H1 (cell line): ENCODE measurements around the gene MAGI3. TPM values are rescaled to one million over a fixed set of nuclear protein-coding genes. Genes with fewer than 3 reads are reported as not detected.

ENCODE experiments used
- CTCF ChIA-PET: fragments of 300-600 bp; sonication (Branson Sonifier 250); formaldehyde crosslinking; loops from one replicate; lab custom pipeline; 2021; ENCODE audit not compliant: partially characterized antibody; lab: Charles Lee
- POLR2A ChIA-PET: fragments of 300-600 bp; sonication (Branson Sonifier 250); formaldehyde crosslinking; loops from one replicate; lab custom pipeline; 2021; ENCODE audit warnings: inconsistent platforms; ENCODE audit not compliant: partially characterized antibody; lab: Charles Lee
- DNase-seq, 2 experiments: peaks; one replicate each; pipeline versions ENCODE4 v3.0.0 to v3.0.0-alpha.2; 2010 to 2022; ENCODE audit warnings: low spot score in 2 of 2, low read depth in 1 of 2, mixed read lengths in 1 of 2
- FAIRE-seq: peaks from 2 replicates; lab custom pipeline; 2011; peaks lifted over from hg19 to GRCh38; lab: Jason Lieb, UNC
- H2AFZ ChIP-seq: 2 replicates; pipeline ENCODE4 v1.8.1; 2012; ENCODE audit warnings: low read length, inconsistent platforms
- H2AK5ac ChIP-seq: 2 replicates; pipeline ENCODE4 v1.6.1; 2013; ENCODE audit warnings: low read depth, low read length
- H2BK120ac ChIP-seq: replicated peaks from 2 replicates; pipeline ENCODE3; 2013; ENCODE audit warnings: low read depth, low read length, inconsistent platforms
- H2BK12ac ChIP-seq: 2 replicates; pipeline ENCODE4 v1.6.1; 2013; ENCODE audit warnings: low read depth, low read length
- H2BK15ac ChIP-seq: 2 replicates; pipeline ENCODE4 v1.6.1; 2013; ENCODE audit warnings: low read length
- H2BK20ac ChIP-seq: 2 replicates; pipeline ENCODE4 v1.6.1; 2013; ENCODE audit warnings: low read length
- H2BK5ac ChIP-seq: 2 replicates; pipeline ENCODE4 v1.6.1; 2013; ENCODE audit warnings: low read depth, low read length
- H3K14ac ChIP-seq: 2 replicates; pipeline ENCODE4 v1.6.1; 2013; ENCODE audit warnings: inconsistent platforms; ENCODE audit not compliant: insufficient read length
- H3K18ac ChIP-seq: 2 replicates; pipeline ENCODE4 v1.6.1; 2013; ENCODE audit warnings: low read length; ENCODE audit errors: extremely low read depth
- H3K23ac ChIP-seq: 2 replicates; pipeline ENCODE4 v1.6.1; 2013; ENCODE audit warnings: inconsistent platforms; ENCODE audit not compliant: insufficient read length
- H3K23me2 ChIP-seq: 2 replicates; pipeline ENCODE4 v1.6.1; 2013; ENCODE audit warnings: low read depth, low read length
- H3K27ac ChIP-seq: 2 replicates; pipeline ENCODE4 v1.6.1; 2011; ENCODE audit warnings: low read depth, low read length, inconsistent platforms
- H3K27me3 ChIP-seq, 4 experiments: replicated peaks in 1 of 4; 1 replicate in 1 of 4; 2 replicates in 3 of 4; pipeline versions ENCODE4 v1.6.1 to v1.8.1; 2011 to 2013; ENCODE audit warnings: low read length in 3 of 4, mild to moderate bottlenecking in 3 of 4, inconsistent platforms in 2 of 4, mixed read lengths in 2 of 4, moderate library complexity in 1 of 4; ENCODE audit not compliant: control insufficient read depth in 3 of 4, insufficient read depth in 3 of 4; ENCODE audit errors: extremely low read depth in 1 of 4
- H3K36me3 ChIP-seq, 4 experiments: 2 replicates each; pipeline versions ENCODE4 v1.6.1 to v1.8.1; 2011 to 2013; ENCODE audit warnings: mild to moderate bottlenecking in 4 of 4, low read length in 3 of 4, moderate library complexity in 2 of 4, control low read depth in 1 of 4, inconsistent platforms in 1 of 4; ENCODE audit not compliant: insufficient read depth in 4 of 4, control insufficient read depth in 2 of 4
- H3K4ac ChIP-seq: replicated peaks from 2 replicates; pipeline ENCODE3; 2013; ENCODE audit warnings: low read length, low read depth, mixed read lengths, inconsistent platforms; ENCODE audit not compliant: insufficient read length
- H3K4me1 ChIP-seq, 4 experiments: replicated peaks in 1 of 4; 1 replicate in 1 of 4; 2 replicates in 3 of 4; pipeline versions ENCODE4 v1.6.1 to v1.8.1; 2011 to 2013; ENCODE audit warnings: low read length in 3 of 4, inconsistent platforms in 2 of 4, mixed read lengths in 1 of 4; ENCODE audit not compliant: insufficient read depth in 4 of 4, control insufficient read depth in 3 of 4
- H3K4me2 ChIP-seq, 2 experiments: 2 replicates each; pipeline versions ENCODE4 v1.6.1 to v1.8.1; 2011 to 2013; ENCODE audit warnings: low read depth in 2 of 2, low read length in 2 of 2, control low read depth in 1 of 2, inconsistent platforms in 1 of 2, mild to moderate bottlenecking in 1 of 2; ENCODE audit not compliant: insufficient read depth in 1 of 2
- H3K4me3 ChIP-seq, 4 experiments: fragments of 200-600, 300-600 bp in 1 of 4; sonication (generic), shearing (Covaris generic), sonication (Bioruptor Twin) in 1 of 4; 2 replicates each; pipeline versions ENCODE4 v1.5.1 to v1.8.1; 2011 to 2016; ENCODE audit warnings: low read length in 4 of 4, low read depth in 3 of 4, control low read depth in 2 of 4, inconsistent platforms in 2 of 4, mild to moderate bottlenecking in 2 of 4, mixed read lengths in 1 of 4, moderate library complexity in 1 of 4; ENCODE audit not compliant: insufficient read depth in 2 of 4; ENCODE audit errors: extremely low read depth in 1 of 4
- H3K56ac ChIP-seq: replicated peaks from 2 replicates; pipeline ENCODE3; 2013; ENCODE audit warnings: low read depth, mild to moderate bottlenecking, mixed read lengths, low read length, inconsistent platforms; ENCODE audit not compliant: insufficient read length
- H3K79me1 ChIP-seq: 2 replicates; pipeline ENCODE4 v1.6.1; 2013; ENCODE audit warnings: low read depth, low read length, control low read depth
- H3K79me2 ChIP-seq, 2 experiments: 2 replicates each; pipeline versions ENCODE4 v1.6.1 to v1.8.1; 2012 to 2013; ENCODE audit warnings: low read length in 2 of 2, mild to moderate bottlenecking in 2 of 2, inconsistent platforms in 1 of 2; ENCODE audit not compliant: insufficient read depth in 2 of 2, control insufficient read depth in 1 of 2
- H3K9ac ChIP-seq, 4 experiments: replicated peaks in 1 of 4; 1 replicate in 1 of 4; 2 replicates in 3 of 4; pipeline versions ENCODE4 v1.6.1 to v1.8.1; 2011 to 2013; ENCODE audit warnings: low read depth in 3 of 4, low read length in 3 of 4, control low read depth in 2 of 4, mild to moderate bottlenecking in 2 of 4, moderate library complexity in 2 of 4, inconsistent platforms in 1 of 4; ENCODE audit errors: extremely low read depth in 1 of 4
- H3K9me3 ChIP-seq, 2 experiments: 2 replicates each; pipeline versions ENCODE4 v1.6.1 to v1.8.1; 2012 to 2013; ENCODE audit warnings: mild to moderate bottlenecking in 2 of 2, moderate library complexity in 2 of 2, control low read depth in 1 of 2, inconsistent platforms in 1 of 2, low read depth in 1 of 2, low read length in 1 of 2, mixed read lengths in 1 of 2; ENCODE audit not compliant: insufficient read depth in 2 of 2
- H4K20me1 ChIP-seq, 2 experiments: replicated peaks in 1 of 2; 2 replicates each; pipeline versions ENCODE3 to v1.8.1; 2011 to 2013; ENCODE audit warnings: inconsistent platforms in 2 of 2, low read length in 2 of 2, mild to moderate bottlenecking in 1 of 2; ENCODE audit not compliant: insufficient read depth in 2 of 2, control insufficient read depth in 1 of 2
- H4K5ac ChIP-seq: 2 replicates; pipeline ENCODE4 v1.6.1; 2013; ENCODE audit warnings: low read length, low read depth, mixed read lengths, inconsistent platforms; ENCODE audit not compliant: insufficient read length
- H4K8ac ChIP-seq: 2 replicates; pipeline ENCODE4 v1.8.0; 2013; ENCODE audit warnings: mild to moderate bottlenecking, moderate library complexity, low read length, inconsistent platforms; ENCODE audit not compliant: insufficient read depth; ENCODE audit errors: extremely low read depth
- H4K91ac ChIP-seq: replicated peaks from 2 replicates; pipeline ENCODE3; 2013; ENCODE audit warnings: low read length, mixed read lengths, inconsistent platforms; ENCODE audit not compliant: insufficient read length
- CHD1 ChIP-seq: IDR thresholded peaks from 2 replicates; pipeline ENCODE4 v1.6.1; 2012; ENCODE audit warnings: low read depth, low read length, improper control_type of control experiment
- CREB1 ChIP-seq: IDR thresholded peaks from 2 replicates; pipeline ENCODE4 v1.6.1; 2012; ENCODE audit warnings: inconsistent platforms
- EP300 ChIP-seq, 2 experiments: IDR thresholded peaks; 1 replicate in 1 of 2; 2 replicates in 1 of 2; pipeline ENCODE4 v1.6.1; 2011 to 2012; ENCODE audit warnings: low read depth in 2 of 2, low read length in 2 of 2, mild to moderate bottlenecking in 2 of 2, borderline replicate concordance in 1 of 2, inconsistent platforms in 1 of 2, moderate library complexity in 1 of 2
- KDM1A ChIP-seq: fragments of 200-600, 300-600 bp; sonication (generic); IDR thresholded peaks from 2 replicates; pipeline ENCODE4 v1.7.1; 2016; ENCODE audit warnings: mild to moderate bottlenecking, low read length, borderline replicate concordance
- KDM5A ChIP-seq: fragments of 200-600 bp; IDR thresholded peaks from 2 replicates; pipeline ENCODE4 v1.7.1; 2012; ENCODE audit warnings: mild to moderate bottlenecking, low read length, inconsistent platforms, mixed read lengths
- POLR2AphosphoS5 ChIP-seq: IDR thresholded peaks from 2 replicates; pipeline ENCODE4 v1.6.1; 2011; ENCODE audit warnings: low read depth, low read length
- POU5F1 ChIP-seq: IDR thresholded peaks from 2 replicates; pipeline ENCODE4 v1.6.1; 2011; ENCODE audit warnings: low read depth, mild to moderate bottlenecking, low read length, moderate library complexity
- RNF2 ChIP-seq: fragments of 200-900, 300-1000 bp; sonication (generic); IDR thresholded peaks from 2 replicates; pipeline ENCODE4 v1.7.1; 2016; ENCODE audit warnings: borderline replicate concordance, low read depth, mild to moderate bottlenecking, antibody characterized with exemption, low read length; ENCODE audit not compliant: poor library complexity, severe bottlenecking; ENCODE audit errors: missing control alignments
- SIN3A ChIP-seq, 2 experiments: IDR thresholded peaks in 1 of 2; conservative IDR thresholded peaks in 1 of 2; 2 replicates each; pipeline ENCODE4 v1.6.1; 2011 to 2012; ENCODE audit warnings: low read length in 2 of 2, improper control_type of control experiment in 1 of 2, low read depth in 1 of 2, mild to moderate bottlenecking in 1 of 2
- SP2 ChIP-seq: IDR thresholded peaks from 2 replicates; pipeline ENCODE4 v1.6.1; 2012; ENCODE audit warnings: mild to moderate bottlenecking, low read length, inconsistent platforms
- WGBS, 2 experiments: shearing (Covaris generic) in 1 of 2; methylation state at CpG; one replicate each; pipeline versions ENCODE4 v1.1.6 to v1.1.7; 2013 to 2015; ENCODE audit warnings: low lambda C conversion rate in 2 of 2, mixed read lengths in 2 of 2, inconsistent platforms in 1 of 2, low coverage in 1 of 2, missing lambda C conversion rate in 1 of 2; ENCODE audit not compliant: insufficient replicate concordance in 2 of 2, insufficient coverage in 1 of 2, insufficient read length in 1 of 2; ENCODE audit errors: extremely low coverage in 1 of 2, missing lambda C conversion rate in 1 of 2; 5-methylcytosine and 5-hydroxymethylcytosine counted together
- polyA plus RNA-seq, 7 experiments: library from polyadenylated mRNA; depleted of rRNA in 3 of 7; stranded (reverse) in 5 of 7; unstranded in 2 of 7; fragments of >200 nt in 5 of 7; fragments of 200-250 nt in 2 of 7; gene quantifications; 1 replicate in 5 of 7; 2 replicates in 1 of 7; 4 replicates in 1 of 7; pipeline versions ENCODE4 v1.2.1 to v1.2.3, GENCODE V29; 2011 to 2013; ENCODE audit warnings: missing spikeins in 2 of 7, mixed read lengths in 2 of 7
- total RNA-seq: library from RNA; stranded (reverse); fragmentation: NEBNext Ultra II Directional; extraction: Animal tissue kit (Norgen Biotek cat#: 25700); gene quantifications from 2 replicates; pipeline ENCODE4 v1.2.1, GENCODE V29; 2021
- TF ChIP-seq, protein P1 (sequence below): IDR thresholded peaks from 2 replicates; pipeline ENCODE4 v1.6.1; 2011; ENCODE audit warnings: low read depth, mild to moderate bottlenecking, low read length; ENCODE audit not compliant: insufficient read depth

Gene MAGI3
- total and polyA plus RNA-seq, 2 of the 8 experiments (the other 6 are each of a cell fraction or from before 2014, with no cell fraction given): 2.3 to 7.8 TPM

GRCh38 chr1:113681596-113682337 lies 291.5 kb downstream of the MAGI3 start:
- CTCF ChIA-PET: interaction anchor here (0.6 to 1.5 kb wide), 9 partner anchors 15 to 609 kb away, joined by 3 to 5 read pairs (median 3); partner anchors contain the start of gene LRIG2
- no peak overlapping the region for H4K5ac ChIP-seq
- H3K23me2 ChIP-seq: no peaks in the 10 kb centered on the region
- H2BK12ac ChIP-seq: 0 out of 2 replicates have a peak overlapping the region, but pooled peaks have one; percentile 60
- WGBS, 2 experiments: 89% methylated on average over 7 of the region's 7 CpGs; no CpG with 5 or more reads in 1 of the 2 experiments
- POLR2A ChIA-PET: interaction anchor here (1.3 kb wide), 1 partner anchor 540 kb away, joined by 4 read pairs; no protein-coding TSS in a partner anchor
- H3K9ac ChIP-seq: no peak overlapping the region
- H3K27me3 ChIP-seq: no peaks in the 10 kb centered on the region
- no peak for DNase-seq
- H2AFZ ChIP-seq: no peak overlapping the region
- H3K36me3 ChIP-seq: no peaks in the 10 kb centered on the region
- no peaks in the 10 kb centered on the region for H3K79me1 ChIP-seq
- TF ChIP-seq SIN3A (conservative IDR thresholded peaks at IDR 0.05 in 1 of 2, IDR thresholded peaks at IDR 0.05 in 1 of 2; ENCODE audit: low read depth in 1 of 2, low read length in 2 of 2): no peak
- no peak for TF ChIP-seq POU5F1
- TF ChIP-seq EP300 (IDR thresholded peaks at IDR 0.05; ENCODE audit: borderline replicate concordance in 1 of 2, low read depth in 2 of 2, low read length in 2 of 2): no peak
- no peak for TF ChIP-seq CREB1
- TF ChIP-seq RNF2: no peak
- TF ChIP-seq KDM1A: no peak
- TF ChIP-seq, protein P1, sequence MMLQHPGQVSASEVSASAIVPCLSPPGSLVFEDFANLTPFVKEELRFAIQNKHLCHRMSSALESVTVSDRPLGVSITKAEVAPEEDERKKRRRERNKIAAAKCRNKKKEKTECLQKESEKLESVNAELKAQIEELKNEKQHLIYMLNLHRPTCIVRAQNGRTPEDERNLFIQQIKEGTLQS: no peak
- TF ChIP-seq SP2: no peak
- TF ChIP-seq KDM5A: no peak
- no peak for TF ChIP-seq CHD1
- no peak for TF ChIP-seq POLR2AphosphoS5
- H3K4ac ChIP-seq: no peak overlapping the region
- H3K4me2 ChIP-seq: no peak overlapping the region
- no peak overlapping the region for H3K56ac ChIP-seq
- no peak overlapping the region for H4K8ac ChIP-seq
- no peak overlapping the region for H4K91ac ChIP-seq
- no peak overlapping the region for H3K14ac ChIP-seq
- no peak overlapping the region for H3K23ac ChIP-seq
- H2BK15ac ChIP-seq: no peak overlapping the region
- H2BK5ac ChIP-seq: no peak overlapping the region
- H3K9me3 ChIP-seq: no peaks in the 10 kb centered on the region; a peak in 1 of 4 replicates
- no peak overlapping the region for H2AK5ac ChIP-seq
- no peak overlapping the region for H2BK120ac ChIP-seq
- H3K4me1 ChIP-seq: peaks cover 0 to 3% (median 0%) of the 10 kb centered on the region in 4 experiments; a peak in 1 of 7 replicates
- no peak overlapping the region for H3K4me3 ChIP-seq
- H2BK20ac ChIP-seq: no peak overlapping the region
- no peaks in the 10 kb centered on the region for H3K79me2 ChIP-seq
- no peak overlapping the region for H3K18ac ChIP-seq
- FAIRE-seq: no peak
- no peak overlapping the region for H3K27ac ChIP-seq
- no peaks in the 10 kb centered on the region for H4K20me1 ChIP-seq
